HG03135 (cell line): ENCODE data around the gene STRA6.

Experiments
- ATAC-seq: cut with Tn5 transposase; IDR thresholded peaks from one replicate; pipeline ENCODE4 v1.9.1; 2021; ENCODE audit warnings: mild to moderate bottlenecking, moderate library complexity; ENCODE audit not compliant: unreplicated experiment

STRA6 gene

GRCh38 chr15:74208496-74208895, 5.9 kb upstream of the STRA6 start:
- no peak for ATAC-seq

- ATAC-seq = no peak
Observed at GRCh38 chr15:74207652-74208440, 5.3 kb upstream of the STRA6 start.

GRCh38 chr15:74206801-74207281, 4.3 kb upstream of the STRA6 start:
- ATAC-seq = no peak

GRCh38 chr15:74205582-74205947, 3.0 kb upstream of the STRA6 start:
- no peak for ATAC-seq

GRCh38 chr15:74203914-74204431, 1.4 kb upstream of the STRA6 start:
- no peak for ATAC-seq

GRCh38 chr15:74201710-74202420, 722 bp downstream of the STRA6 start:
- ATAC-seq = no peak

- no peak for ATAC-seq
Observed at GRCh38 chr15:74200871-74201419, 1.6 kb downstream of the STRA6 start.

GRCh38 chr15:74200412-74200815, 2.2 kb downstream of the STRA6 start:
- ATAC-seq = no peak

GRCh38 chr15:74199297-74199652, 3.3 kb downstream of the STRA6 start:
- no peak for ATAC-seq

GRCh38 chr15:74197176-74197965, 5.2 kb downstream of the STRA6 start:
- ATAC-seq = no peak

GRCh38 chr15:74196175-74196574, 6.4 kb downstream of the STRA6 start:
- ATAC-seq = no peak

GRCh38 chr15:74194572-74195559, 7.7 kb downstream of the STRA6 start:
- no peak for ATAC-seq

GRCh38 chr15:74193905-74194304, 8.7 kb downstream of the STRA6 start:
- no peak for ATAC-seq

- ATAC-seq = no peak
Observed at GRCh38 chr15:74193299-74193718, 9.3 kb downstream of the STRA6 start.

- ATAC-seq = no peak
Observed at GRCh38 chr15:74192751-74193150, 9.8 kb downstream of the STRA6 start.

- no peak for ATAC-seq
Observed at GRCh38 chr15:74191798-74192197, 10.8 kb downstream of the STRA6 start.

- no peak for ATAC-seq
Observed at GRCh38 chr15:74188216-74188615, 14.4 kb downstream of the STRA6 start.

- ATAC-seq = no peak
Observed at GRCh38 chr15:74185710-74186348, 16.8 kb downstream of the STRA6 start.

- no peak for ATAC-seq
Observed at GRCh38 chr15:74184582-74185091, 17.9 kb downstream of the STRA6 start.
